GM23338 (cell line): ENCODE data around the gene COX11. TPM values are rescaled to one million over a fixed set of nuclear protein-coding genes. Genes with fewer than 3 reads are reported as not detected.

Source experiments
- ATAC-seq: fragments of 200-7000 bp; cut with Tn5 transposase; 3 replicates; pipeline ENCODE4 v1.9.1; 2020
- DNase-seq: peaks from one replicate; pipeline ENCODE4 v3.0.0-alpha.2; 2015; ENCODE audit warnings: low spot score
- H2AFZ ChIP-seq: fragments of 200-600 bp; sonication (generic); 2 replicates; pipeline ENCODE4 v1.8.0; 2016; ENCODE audit warnings: antibody characterized with exemption, mild to moderate bottlenecking, moderate library complexity
- H3F3A ChIP-seq: fragments of 200-600 bp; sonication (generic); replicated peaks from 2 replicates; pipeline ENCODE4 v1.8.0; 2017; ENCODE audit warnings: antibody characterized with exemption, mixed run types, low read depth
- H3K27ac ChIP-seq: fragments of 200-600 bp; sonication (generic); 2 replicates; pipeline ENCODE4 v1.6.1; 2016; ENCODE audit warnings: low read depth
- H3K27me3 ChIP-seq: fragments of 200-600 bp; sonication (generic); 2 replicates; pipeline ENCODE4 v1.8.0; 2016; ENCODE audit warnings: mild to moderate bottlenecking, mixed run types, moderate library complexity; ENCODE audit not compliant: insufficient read depth
- H3K36me3 ChIP-seq: fragments of 200-600 bp; sonication (generic); 2 replicates; pipeline ENCODE4 v1.8.0; 2016; ENCODE audit warnings: mild to moderate bottlenecking; ENCODE audit not compliant: insufficient read depth
- H3K4me1 ChIP-seq: fragments of 200-600 bp; sonication (generic); 2 replicates; pipeline ENCODE4 v1.8.0; 2016; ENCODE audit warnings: mild to moderate bottlenecking, moderate library complexity; ENCODE audit not compliant: insufficient read depth
- H3K4me2 ChIP-seq: fragments of 200-600 bp; sonication (generic); 2 replicates; pipeline ENCODE4 v1.7.1; 2017; ENCODE audit warnings: mixed run types
- H3K4me3 ChIP-seq: fragments of 200-600 bp; sonication (generic); 2 replicates; pipeline ENCODE4 v1.6.1; 2016; ENCODE audit warnings: mixed run types
- H3K79me2 ChIP-seq: fragments of 200-600 bp; sonication (generic); replicated peaks from 2 replicates; pipeline ENCODE4 v1.8.0; 2017; ENCODE audit warnings: mild to moderate bottlenecking; ENCODE audit not compliant: insufficient read depth
- H3K9me2 ChIP-seq: fragments of 200-600 bp; sonication (generic); 2 replicates; pipeline ENCODE4 v1.8.0; 2017; ENCODE audit not compliant: insufficient read depth
- H4K20me1 ChIP-seq: fragments of 200-600 bp; sonication (generic); replicated peaks from 2 replicates; pipeline ENCODE4 v1.8.0; 2017; ENCODE audit warnings: mild to moderate bottlenecking; ENCODE audit not compliant: insufficient read depth
- H3K27ac Mint-ChIP-seq: 2 replicates; pipeline ENCODE4 v1.8.0; 2020; ENCODE audit warnings: inconsistent platforms, mild to moderate bottlenecking, moderate library complexity, mixed read lengths
- H3K27me3 Mint-ChIP-seq: 3 replicates; pipeline ENCODE4 v1.8.0; 2022; ENCODE audit warnings: low read depth, mild to moderate bottlenecking, moderate library complexity, mixed read lengths, inconsistent platforms; ENCODE audit not compliant: insufficient read depth, poor library complexity
- H3K36me3 Mint-ChIP-seq: 3 replicates; pipeline ENCODE4 v1.8.0; 2021; ENCODE audit warnings: low read depth, mild to moderate bottlenecking, inconsistent platforms, moderate library complexity, mixed read lengths
- H3K4me1 Mint-ChIP-seq: 3 replicates; pipeline ENCODE4 v1.8.0; 2020; ENCODE audit warnings: mild to moderate bottlenecking, inconsistent platforms, mixed read lengths
- H3K4me3 Mint-ChIP-seq: 3 replicates; pipeline ENCODE4 v1.8.0; 2021; ENCODE audit warnings: moderate library complexity, mild to moderate bottlenecking, inconsistent platforms, mixed read lengths
- H3K9me3 Mint-ChIP-seq: 3 replicates; pipeline ENCODE4 v1.8.0; 2020; ENCODE audit warnings: moderate library complexity, mild to moderate bottlenecking, inconsistent platforms, mixed read lengths
- CREB1 ChIP-seq: fragments of 250-450 bp; sonication (Bioruptor Pico); IDR thresholded peaks from 2 replicates; pipeline ENCODE4 v1.5.0; 2020; ENCODE audit warnings: low read depth, mild to moderate bottlenecking, moderate library complexity
- EZH2 ChIP-seq: fragments of 200-600 bp; sonication (generic); IDR thresholded peaks from one replicate; pipeline ENCODE4 v1.8.0; 2017; ENCODE audit warnings: antibody characterized with exemption, mild to moderate bottlenecking, low read depth; ENCODE audit not compliant: unreplicated experiment
- EZH2phosphoT487 ChIP-seq: fragments of 200-600 bp; sonication (generic); IDR thresholded peaks from one replicate; pipeline ENCODE4 v1.8.1; 2018; ENCODE audit warnings: antibody characterized with exemption; ENCODE audit not compliant: unreplicated experiment
- JUNB ChIP-seq: IDR thresholded peaks from one replicate; pipeline ENCODE4 v1.6.1; 2016; ENCODE audit warnings: antibody characterized with exemption; ENCODE audit not compliant: unreplicated experiment
- NANOG ChIP-seq: IDR thresholded peaks from 2 replicates; pipeline ENCODE4 v1.6.1; 2016; ENCODE audit warnings: antibody characterized with exemption, borderline replicate concordance
- POLR2AphosphoS5 ChIP-seq: IDR thresholded peaks from 2 replicates; pipeline ENCODE4 v1.6.1; 2016; ENCODE audit warnings: antibody characterized with exemption, low read depth
- REST ChIP-seq: IDR thresholded peaks from one replicate; pipeline ENCODE4 v1.6.1; 2018; ENCODE audit warnings: antibody characterized with exemption; ENCODE audit not compliant: unreplicated experiment
- STAT1 ChIP-seq: IDR thresholded peaks from one replicate; pipeline ENCODE4 v1.6.1; 2016; ENCODE audit warnings: antibody characterized with exemption; ENCODE audit not compliant: unreplicated experiment
- ZNF114 ChIP-seq: fragments of 250-450 bp; sonication (Bioruptor Pico); IDR thresholded peaks from 2 replicates; pipeline ENCODE4 v1.5.0; 2020; ENCODE audit warnings: mild to moderate bottlenecking, moderate library complexity
- ZNF331 ChIP-seq: fragments of 250-450 bp; sonication (Bioruptor Pico); IDR thresholded peaks from 2 replicates; pipeline ENCODE4 v1.5.0; 2020; ENCODE audit warnings: low read depth, mild to moderate bottlenecking, moderate library complexity
- polyA plus RNA-seq: library from polyadenylated mRNA; unstranded; fragments of >200 nt; fragmentation: Nextera tagmentation; extraction: Ambion mirVana; gene quantifications from 2 replicates; pipeline ENCODE4 v1.2.1, GENCODE V29; 2016
- total RNA-seq: library from RNA; depleted of rRNA; stranded (reverse); fragments of >200 nt; shearing (Covaris generic); gene quantifications from 2 replicates; pipeline ENCODE4 v1.2.3, GENCODE V29; 2014
- TF ChIP-seq, protein P1 (sequence below), 2 experiments: fragments of 200-600 bp in 1 of 2; sonication (generic) in 1 of 2; conservative IDR thresholded peaks; 2 replicates each; pipeline versions ENCODE4 v1.5.1 to v1.6.1; 2016 to 2017; ENCODE audit warnings: antibody characterized with exemption in 2 of 2, low read depth in 2 of 2, mild to moderate bottlenecking in 2 of 2, moderate library complexity in 1 of 2
- TF ChIP-seq, protein P2 (sequence below): IDR thresholded peaks from 2 replicates; pipeline ENCODE4 v1.6.1; 2016; ENCODE audit warnings: antibody characterized with exemption
- TF ChIP-seq, protein P3 (sequence below): fragments of 250-450 bp; sonication (Bioruptor Pico); IDR thresholded peaks from 2 replicates; pipeline ENCODE4 v1.5.0; 2020; ENCODE audit warnings: mild to moderate bottlenecking, moderate library complexity

COX11 gene
- total and polyA plus RNA-seq, 2 experiments from 2014 or later: 53.7 to 56.7 TPM

GRCh38 chr17:54947396-54947795, 21.1 kb downstream of the COX11 start:
- Histone ChIP-seq H3K4me1 (no peaks in the 10 kb centered on the region), H3K9me2 (no peaks in the 10 kb centered on the region), H3K27ac (no peak overlapping the region), H3K4me3 (no peak overlapping the region), H4K20me1 (no peaks in the 10 kb centered on the region; the same call in 1 of the 2 replicates), H2AFZ (no peak overlapping the region), H3K27me3 (no peaks in the 10 kb centered on the region), H3K36me3 (peaks cover 24% of the 10 kb centered on the region), H3F3A (no peaks in the 10 kb centered on the region), H3K4me2 (no peak overlapping the region), H3K79me2 (no peaks in the 10 kb centered on the region)
- H3K27ac Mint-ChIP-seq: peak overlapping the region; percentile 15; the same call in 1 of the 2 replicates
- ATAC-seq: no peak
- H3K36me3 Mint-ChIP-seq: peaks cover 56% of the 10 kb centered on the region
- no peaks in the 10 kb centered on the region for H3K4me1 Mint-ChIP-seq
- no peaks in the 10 kb centered on the region for H3K9me3 Mint-ChIP-seq
- TF ChIP-seq POLR2AphosphoS5 (no peak), ZNF331 (CRISPR knock-in tag) (no peak), REST (no peak), NANOG (no peak), JUNB (no peak), CREB1 (no peak), EZH2phosphoT487 (no peak), ZNF114 (CRISPR knock-in tag) (no peak), EZH2 (no peak), STAT1 (no peak)
- TF ChIP-seq, protein P1, sequence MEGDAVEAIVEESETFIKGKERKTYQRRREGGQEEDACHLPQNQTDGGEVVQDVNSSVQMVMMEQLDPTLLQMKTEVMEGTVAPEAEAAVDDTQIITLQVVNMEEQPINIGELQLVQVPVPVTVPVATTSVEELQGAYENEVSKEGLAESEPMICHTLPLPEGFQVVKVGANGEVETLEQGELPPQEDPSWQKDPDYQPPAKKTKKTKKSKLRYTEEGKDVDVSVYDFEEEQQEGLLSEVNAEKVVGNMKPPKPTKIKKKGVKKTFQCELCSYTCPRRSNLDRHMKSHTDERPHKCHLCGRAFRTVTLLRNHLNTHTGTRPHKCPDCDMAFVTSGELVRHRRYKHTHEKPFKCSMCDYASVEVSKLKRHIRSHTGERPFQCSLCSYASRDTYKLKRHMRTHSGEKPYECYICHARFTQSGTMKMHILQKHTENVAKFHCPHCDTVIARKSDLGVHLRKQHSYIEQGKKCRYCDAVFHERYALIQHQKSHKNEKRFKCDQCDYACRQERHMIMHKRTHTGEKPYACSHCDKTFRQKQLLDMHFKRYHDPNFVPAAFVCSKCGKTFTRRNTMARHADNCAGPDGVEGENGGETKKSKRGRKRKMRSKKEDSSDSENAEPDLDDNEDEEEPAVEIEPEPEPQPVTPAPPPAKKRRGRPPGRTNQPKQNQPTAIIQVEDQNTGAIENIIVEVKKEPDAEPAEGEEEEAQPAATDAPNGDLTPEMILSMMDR (conservative IDR thresholded peaks at IDR 0.05; ENCODE audit: low read depth in 2 of 2): no peak
- TF ChIP-seq, protein P2, sequence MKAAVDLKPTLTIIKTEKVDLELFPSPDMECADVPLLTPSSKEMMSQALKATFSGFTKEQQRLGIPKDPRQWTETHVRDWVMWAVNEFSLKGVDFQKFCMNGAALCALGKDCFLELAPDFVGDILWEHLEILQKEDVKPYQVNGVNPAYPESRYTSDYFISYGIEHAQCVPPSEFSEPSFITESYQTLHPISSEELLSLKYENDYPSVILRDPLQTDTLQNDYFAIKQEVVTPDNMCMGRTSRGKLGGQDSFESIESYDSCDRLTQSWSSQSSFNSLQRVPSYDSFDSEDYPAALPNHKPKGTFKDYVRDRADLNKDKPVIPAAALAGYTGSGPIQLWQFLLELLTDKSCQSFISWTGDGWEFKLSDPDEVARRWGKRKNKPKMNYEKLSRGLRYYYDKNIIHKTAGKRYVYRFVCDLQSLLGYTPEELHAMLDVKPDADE: no peak
- TF ChIP-seq, protein P3, sequence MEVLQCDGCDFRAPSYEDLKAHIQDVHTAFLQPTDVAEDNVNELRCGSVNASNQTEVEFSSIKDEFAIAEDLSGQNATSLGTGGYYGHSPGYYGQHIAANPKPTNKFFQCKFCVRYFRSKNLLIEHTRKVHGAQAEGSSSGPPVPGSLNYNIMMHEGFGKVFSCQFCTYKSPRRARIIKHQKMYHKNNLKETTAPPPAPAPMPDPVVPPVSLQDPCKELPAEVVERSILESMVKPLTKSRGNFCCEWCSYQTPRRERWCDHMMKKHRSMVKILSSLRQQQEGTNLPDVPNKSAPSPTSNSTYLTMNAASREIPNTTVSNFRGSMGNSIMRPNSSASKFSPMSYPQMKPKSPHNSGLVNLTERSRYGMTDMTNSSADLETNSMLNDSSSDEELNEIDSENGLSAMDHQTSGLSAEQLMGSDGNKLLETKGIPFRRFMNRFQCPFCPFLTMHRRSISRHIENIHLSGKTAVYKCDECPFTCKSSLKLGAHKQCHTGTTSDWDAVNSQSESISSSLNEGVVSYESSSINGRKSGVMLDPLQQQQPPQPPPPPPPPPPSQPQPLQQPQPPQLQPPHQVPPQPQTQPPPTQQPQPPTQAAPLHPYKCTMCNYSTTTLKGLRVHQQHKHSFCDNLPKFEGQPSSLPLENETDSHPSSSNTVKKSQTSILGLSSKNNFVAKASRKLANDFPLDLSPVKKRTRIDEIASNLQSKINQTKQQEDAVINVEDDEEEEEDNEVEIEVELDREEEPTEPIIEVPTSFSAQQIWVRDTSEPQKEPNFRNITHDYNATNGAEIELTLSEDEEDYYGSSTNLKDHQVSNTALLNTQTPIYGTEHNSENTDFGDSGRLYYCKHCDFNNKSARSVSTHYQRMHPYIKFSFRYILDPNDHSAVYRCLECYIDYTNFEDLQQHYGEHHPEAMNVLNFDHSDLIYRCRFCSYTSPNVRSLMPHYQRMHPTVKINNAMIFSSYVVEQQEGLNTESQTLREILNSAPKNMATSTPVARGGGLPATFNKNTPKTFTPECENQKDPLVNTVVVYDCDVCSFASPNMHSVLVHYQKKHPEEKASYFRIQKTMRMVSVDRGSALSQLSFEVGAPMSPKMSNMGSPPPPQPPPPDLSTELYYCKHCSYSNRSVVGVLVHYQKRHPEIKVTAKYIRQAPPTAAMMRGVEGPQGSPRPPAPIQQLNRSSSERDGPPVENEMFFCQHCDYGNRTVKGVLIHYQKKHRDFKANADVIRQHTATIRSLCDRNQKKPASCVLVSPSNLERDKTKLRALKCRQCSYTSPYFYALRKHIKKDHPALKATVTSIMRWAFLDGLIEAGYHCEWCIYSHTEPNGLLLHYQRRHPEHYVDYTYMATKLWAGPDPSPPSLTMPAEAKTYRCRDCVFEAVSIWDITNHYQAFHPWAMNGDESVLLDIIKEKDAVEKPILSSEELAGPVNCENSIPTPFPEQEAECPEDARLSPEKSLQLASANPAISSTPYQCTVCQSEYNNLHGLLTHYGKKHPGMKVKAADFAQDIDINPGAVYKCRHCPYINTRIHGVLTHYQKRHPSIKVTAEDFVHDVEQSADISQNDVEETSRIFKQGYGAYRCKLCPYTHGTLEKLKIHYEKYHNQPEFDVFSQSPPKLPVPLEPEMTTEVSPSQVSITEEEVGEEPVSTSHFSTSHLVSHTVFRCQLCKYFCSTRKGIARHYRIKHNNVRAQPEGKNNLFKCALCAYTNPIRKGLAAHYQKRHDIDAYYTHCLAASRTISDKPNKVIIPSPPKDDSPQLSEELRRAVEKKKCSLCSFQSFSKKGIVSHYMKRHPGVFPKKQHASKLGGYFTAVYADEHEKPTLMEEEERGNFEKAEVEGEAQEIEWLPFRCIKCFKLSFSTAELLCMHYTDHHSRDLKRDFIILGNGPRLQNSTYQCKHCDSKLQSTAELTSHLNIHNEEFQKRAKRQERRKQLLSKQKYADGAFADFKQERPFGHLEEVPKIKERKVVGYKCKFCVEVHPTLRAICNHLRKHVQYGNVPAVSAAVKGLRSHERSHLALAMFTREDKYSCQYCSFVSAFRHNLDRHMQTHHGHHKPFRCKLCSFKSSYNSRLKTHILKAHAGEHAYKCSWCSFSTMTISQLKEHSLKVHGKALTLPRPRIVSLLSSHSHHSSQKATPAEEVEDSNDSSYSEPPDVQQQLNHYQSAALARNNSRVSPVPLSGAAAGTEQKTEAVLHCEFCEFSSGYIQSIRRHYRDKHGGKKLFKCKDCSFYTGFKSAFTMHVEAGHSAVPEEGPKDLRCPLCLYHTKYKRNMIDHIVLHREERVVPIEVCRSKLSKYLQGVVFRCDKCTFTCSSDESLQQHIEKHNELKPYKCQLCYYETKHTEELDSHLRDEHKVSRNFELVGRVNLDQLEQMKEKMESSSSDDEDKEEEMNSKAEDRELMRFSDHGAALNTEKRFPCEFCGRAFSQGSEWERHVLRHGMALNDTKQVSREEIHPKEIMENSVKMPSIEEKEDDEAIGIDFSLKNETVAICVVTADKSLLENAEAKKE: no peak
- no peaks in the 10 kb centered on the region for H3K27me3 Mint-ChIP-seq
- no peak overlapping the region for H3K4me3 Mint-ChIP-seq
- no peak for DNase-seq
